Activated CD8-positive, alpha-beta memory T cell treated with anti-CD3 and anti-CD28 coated beads, Interleukin-2, amount 50 U/mL, for 1 hour (primary cell): Measurements from ENCODE around the gene BBS9.

ENCODE experiments used
- DNase-seq: peaks from one replicate; pipeline ENCODE4 v3.0.0-alpha.2; 2020; ENCODE audit errors: extremely low read depth

The BBS9 gene

DNA sequence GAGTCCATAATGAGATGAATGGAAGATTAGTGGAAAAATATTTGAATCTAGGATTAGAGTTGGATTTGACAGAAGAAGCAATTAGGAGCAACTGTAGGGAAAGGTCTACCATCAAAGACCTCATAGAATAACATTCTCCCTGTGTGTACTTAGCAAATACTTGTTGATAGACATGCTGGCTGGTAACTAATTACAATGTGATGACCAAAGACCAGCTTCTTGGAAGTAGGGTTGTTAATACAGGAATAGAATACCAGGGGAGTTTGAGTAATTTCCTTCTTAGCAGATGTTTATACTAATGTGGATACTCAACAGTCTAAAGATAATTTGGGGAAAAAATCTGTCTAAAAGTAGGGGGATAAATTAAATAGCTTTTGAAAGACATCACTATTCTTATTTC is 418.5 kb downstream of the BBS9 start:
- DNase-seq, result no peak

DNA sequence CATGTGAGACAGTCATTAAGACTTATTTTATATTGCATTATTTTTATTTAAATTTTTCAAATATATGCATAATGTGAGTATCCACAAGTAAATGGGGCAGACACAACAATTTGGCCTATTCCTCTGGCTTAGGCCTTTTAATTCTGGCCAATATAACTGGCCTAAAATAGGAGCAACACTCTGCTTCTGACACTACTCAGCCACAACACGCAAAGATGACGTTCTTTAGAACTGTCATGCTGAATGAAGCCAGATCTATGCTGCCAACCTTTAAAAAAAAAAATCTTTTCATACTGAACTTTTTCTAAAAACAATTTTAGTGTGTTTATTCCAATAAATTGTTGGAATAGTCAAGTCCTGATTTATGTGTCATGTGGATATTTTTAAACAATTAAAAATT is 421.0 kb downstream of the BBS9 start:
- DNase-seq, result no peak

- DNase-seq, result no peak
Observed at GRCh38 chr7:33550979-33551378, 421.6 kb downstream of the BBS9 start.

DNA sequence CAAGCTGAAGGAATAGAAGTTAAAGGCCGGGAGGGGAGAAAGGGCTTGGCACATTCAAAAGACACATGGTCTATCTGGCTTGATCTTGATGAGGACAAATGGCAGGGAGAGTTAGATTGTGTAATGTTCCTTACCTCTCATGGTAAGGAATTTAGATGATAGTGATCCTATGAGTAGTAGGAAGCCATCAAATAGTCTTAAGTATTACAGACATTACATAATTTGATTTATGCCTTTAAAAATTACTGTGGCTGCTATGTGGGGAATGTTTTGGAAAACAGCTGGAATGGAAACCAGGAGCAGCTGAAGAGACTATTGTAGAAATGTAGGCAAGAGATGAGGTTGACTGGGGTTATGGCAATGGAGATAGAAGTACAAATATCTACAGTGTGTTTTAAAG is 424.7 kb downstream of the BBS9 start:
- DNase-seq, result no peak

- DNase-seq, result no peak
Observed at GRCh38 chr7:33554576-33554975, 425.2 kb downstream of the BBS9 start.

DNA sequence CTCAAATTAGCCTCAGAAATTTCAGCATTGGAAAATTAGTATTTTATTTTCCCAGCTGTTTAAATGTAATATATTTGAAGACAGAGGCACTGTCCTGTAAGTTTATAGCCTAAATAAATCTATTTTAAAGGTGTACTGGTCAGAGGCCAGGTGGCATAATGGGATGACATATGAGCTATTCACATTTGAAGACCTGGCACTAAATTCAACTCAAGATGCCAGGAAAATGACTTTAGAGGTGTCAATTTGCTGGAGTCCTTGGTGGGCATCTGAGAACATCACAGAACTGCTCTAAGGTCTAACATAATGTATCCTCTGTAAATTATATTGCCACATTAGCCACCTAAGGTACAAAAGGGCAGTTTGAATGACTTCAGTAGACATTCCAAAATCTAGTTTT is 427.1 kb downstream of the BBS9 start:
- no peak for DNase-seq

- DNase-seq, result no peak
Observed at GRCh38 chr7:33558549-33559323, 429.4 kb downstream of the BBS9 start.

DNA sequence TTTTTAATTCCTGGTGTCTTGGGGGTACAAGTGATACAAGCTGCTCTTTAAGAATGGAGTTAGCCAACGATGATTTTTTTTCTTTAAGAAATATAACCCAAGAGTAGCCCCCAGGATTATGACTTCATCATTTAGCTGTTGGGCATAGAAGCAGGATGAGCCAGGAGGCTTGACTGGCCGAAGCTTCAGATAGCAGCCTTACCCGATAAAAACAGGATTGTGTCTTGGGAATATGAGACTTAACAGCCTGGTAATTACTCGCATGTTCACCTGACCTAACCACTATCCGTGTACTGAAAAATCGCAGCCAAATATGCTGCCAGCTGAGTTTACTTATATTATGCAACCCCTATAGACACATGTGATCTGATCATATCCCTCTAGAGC is 430.0 kb downstream of the BBS9 start:
- DNase-seq, result no peak

- no peak for DNase-seq
Observed at GRCh38 chr7:33562996-33563395, 433.6 kb downstream of the BBS9 start.

DNA sequence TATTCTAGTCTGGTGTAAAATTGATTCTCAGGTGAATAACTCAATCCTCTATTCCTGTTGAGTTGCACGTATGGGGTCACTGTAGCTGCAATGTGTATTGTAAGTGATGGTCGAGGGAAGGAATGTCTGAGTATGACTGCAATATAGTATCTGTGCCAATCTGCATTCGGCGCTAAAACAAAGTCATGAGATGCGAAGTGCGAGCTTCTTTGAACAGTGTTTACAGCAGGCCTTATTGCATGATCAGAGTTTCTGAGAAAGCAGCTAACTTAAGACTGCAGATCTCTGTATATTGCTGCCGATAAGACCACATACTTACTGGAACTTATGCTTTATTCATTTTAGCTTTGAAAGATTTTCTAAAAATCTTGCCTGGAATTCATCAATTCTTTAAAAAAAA is 434.3 kb downstream of the BBS9 start:
- DNase-seq, result no peak

- no peak for DNase-seq
Observed at GRCh38 chr7:33578166-33578565, 448.8 kb downstream of the BBS9 start.

- DNase-seq, result no peak
Observed at GRCh38 chr7:33578881-33579672, 449.7 kb downstream of the BBS9 start.

DNA sequence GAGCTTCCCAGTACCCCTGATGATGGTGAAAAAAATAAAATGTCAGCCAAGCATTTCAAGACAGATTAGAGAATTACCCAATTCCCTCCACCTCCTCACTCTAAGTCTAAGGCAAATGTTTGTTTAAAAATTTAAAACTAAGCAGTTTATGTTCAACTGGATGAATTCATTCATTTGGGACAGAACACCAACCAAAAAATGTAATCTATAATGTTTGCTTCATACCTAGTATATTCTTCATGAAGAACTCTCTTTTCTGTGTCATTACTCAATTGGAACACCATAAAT is 450.3 kb downstream of the BBS9 start:
- no peak for DNase-seq

- no peak for DNase-seq
Observed at GRCh38 chr7:33581236-33581635, 451.9 kb downstream of the BBS9 start.

- no peak for DNase-seq
Observed at GRCh38 chr7:33582104-33582503, 452.7 kb downstream of the BBS9 start.

DNA sequence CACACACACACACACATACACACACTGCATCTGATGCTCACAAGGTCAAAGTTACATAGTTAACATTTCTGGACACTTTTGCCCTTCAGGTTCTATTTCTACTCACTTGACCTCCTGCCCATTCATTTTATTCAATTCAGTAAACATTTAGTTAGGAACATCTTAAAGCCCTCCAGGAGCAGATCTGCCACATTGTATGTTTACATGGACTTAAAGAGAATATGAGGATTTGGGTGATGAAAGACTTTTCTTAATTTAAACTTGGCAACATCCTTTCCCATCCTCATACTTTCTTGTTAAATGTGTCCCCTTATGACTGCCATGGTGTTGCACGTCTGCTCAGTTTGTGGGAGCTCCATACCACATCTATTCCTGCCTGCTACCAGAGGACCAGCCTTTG is 453.2 kb downstream of the BBS9 start:
- DNase-seq, result no peak

GRCh38 chr7:33589911-33590310 is 460.5 kb downstream of the BBS9 start:
- no peak for DNase-seq

- DNase-seq, result no peak
Observed at GRCh38 chr7:33590916-33591315, 461.6 kb downstream of the BBS9 start.

DNA sequence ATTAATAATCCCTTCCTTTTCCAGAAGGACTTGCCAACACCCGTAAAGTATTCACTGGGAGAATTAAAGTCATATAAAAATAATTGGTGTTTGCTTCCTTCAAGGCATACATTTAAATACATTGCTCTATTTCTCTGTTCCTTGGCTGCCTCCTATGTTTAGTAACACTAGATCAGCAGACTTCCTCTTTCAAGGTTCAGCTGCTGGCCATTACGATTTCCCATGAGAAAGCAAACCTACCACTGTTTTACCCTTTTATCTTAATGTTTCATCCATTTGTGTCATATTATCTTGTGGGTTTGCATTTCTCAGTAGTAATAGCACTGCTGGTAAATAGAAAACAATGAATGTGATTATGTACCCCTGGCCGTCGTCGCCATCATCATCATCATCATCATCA is 462.1 kb downstream of the BBS9 start:
- DNase-seq, result no peak

DNA sequence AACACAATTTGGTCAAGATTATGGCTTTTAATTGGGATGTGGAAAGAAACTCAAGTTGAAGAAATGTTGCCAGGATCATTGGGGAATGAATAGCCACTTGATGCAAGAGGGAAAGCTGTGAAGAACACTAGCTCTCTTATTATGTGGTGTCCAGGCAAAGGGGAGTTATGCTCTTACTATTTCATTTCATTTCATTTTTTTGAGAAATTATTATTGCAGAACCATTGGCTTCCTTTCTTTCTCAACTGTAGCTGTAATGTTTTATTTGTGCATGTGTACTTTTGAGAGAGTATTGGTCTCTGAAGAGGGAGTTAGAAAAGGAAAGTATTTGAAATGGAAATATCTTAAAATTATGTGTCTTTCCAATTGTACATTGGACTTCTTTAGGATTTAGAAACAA is 463.4 kb downstream of the BBS9 start:
- DNase-seq, result no peak

DNA sequence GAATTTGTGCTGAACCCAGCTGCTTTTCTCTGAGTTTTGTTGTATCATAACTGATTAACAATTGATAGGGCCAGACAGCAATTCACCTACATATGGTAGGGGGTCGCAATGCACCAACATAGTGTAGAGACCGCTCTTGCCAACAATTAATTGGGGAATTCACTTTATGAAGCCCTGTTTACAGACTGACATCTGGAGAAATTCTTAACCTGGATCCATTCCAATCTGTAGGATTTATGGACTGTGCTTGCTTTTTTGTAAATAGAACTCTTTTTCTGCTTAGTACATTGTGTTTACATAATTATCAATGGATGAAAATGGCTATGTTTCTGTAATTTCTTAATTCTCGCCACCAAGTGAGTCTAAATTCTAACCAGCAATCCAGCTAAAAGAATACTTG is 464.2 kb downstream of the BBS9 start:
- DNase-seq, result no peak

DNA sequence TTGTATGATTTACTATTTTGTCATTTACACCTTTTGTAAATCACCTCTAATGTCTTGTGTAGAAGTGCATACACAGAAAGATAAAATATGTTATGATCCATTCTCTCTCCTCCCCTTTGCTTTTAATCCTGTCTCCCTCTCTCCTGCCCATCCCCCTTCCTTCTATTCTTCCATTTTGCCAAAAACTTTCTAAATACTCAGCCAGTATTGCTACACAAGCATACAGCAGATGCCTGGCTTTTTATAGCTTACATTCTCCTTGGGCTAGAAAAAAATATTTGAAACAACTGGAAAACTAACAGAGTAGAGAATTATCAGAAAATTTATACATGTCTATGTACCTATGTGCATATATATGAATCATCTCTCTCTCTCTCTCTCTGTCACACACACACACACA is 467.3 kb downstream of the BBS9 start:
- DNase-seq, result no peak

DNA sequence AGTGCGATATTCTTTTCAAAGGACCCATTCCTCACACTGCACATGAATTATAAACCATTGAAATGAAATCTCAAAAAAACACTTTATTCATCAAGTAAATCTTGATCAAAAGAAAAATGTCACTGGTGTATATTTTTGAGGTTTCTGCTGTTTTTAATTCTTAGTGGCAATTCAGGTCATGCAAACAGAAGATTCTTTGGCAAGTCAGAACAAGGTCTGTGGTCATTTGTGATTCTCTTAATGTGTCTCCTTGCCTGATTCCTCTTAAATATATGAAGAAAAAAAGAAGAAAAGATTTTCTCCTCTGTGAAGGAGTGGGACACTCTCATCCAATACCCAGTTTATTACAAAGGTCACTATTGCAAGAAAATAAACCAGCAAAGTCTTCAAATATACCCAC is 467.8 kb downstream of the BBS9 start:
- no peak for DNase-seq

DNA sequence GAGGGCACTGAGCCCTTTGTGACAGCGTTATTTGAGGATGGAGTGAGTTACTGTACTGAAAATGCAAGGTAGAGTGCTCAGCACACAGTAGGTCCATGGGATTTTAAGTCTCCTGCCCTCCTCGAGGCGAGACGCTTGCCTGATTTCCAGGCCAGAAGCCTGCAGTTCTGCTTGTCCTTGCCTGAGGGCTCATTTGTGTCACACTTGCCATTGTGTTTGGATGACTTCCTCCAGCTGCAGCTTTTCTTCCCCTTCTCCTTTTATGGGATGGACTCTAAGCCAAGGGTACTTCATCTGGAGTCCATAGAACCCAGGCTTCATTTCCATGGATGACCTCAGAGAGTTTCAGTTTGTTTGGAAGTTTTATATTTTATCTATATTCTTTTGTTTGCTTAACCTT is 471.7 kb downstream of the BBS9 start:
- no peak for DNase-seq
